Esophagus squamous epithelium (tissue), 5 donors: ENCODE data around the gene HLF. TPM values are rescaled to one million over a fixed set of nuclear protein-coding genes. Genes with fewer than 3 reads are reported as not detected.

ENCODE experiments used
- DNase-seq: peaks from one replicate; lab custom pipeline; 2025; lab: John Stamatoyannopoulos, UW
- H3K27ac ChIP-seq, 4 donors: fragments of 200-600 bp; sonication (generic); one replicate each; pipeline ENCODE4 v1.5.1; 2016 to 2019; ENCODE audit warnings: mild to moderate bottlenecking in 1 of 4
- H3K27me3 ChIP-seq, 4 donors: fragments of 200-600 bp; sonication (generic); 1 replicate in 3 of 4; 2 replicates in 1 of 4; pipeline versions ENCODE4 v1.5.1 to v1.6.0; 2017 to 2021; ENCODE audit warnings: antibody characterized with exemption in 1 of 4
- H3K36me3 ChIP-seq, 3 donors: fragments of 200-600 bp; sonication (generic); one replicate each; pipeline ENCODE4 v1.5.1; 2016 to 2019
- H3K4me1 ChIP-seq, 3 donors: fragments of 200-600 bp; sonication (generic); one replicate each; pipeline ENCODE4 v1.5.1; 2017 to 2019
- H3K4me3 ChIP-seq, 4 donors: fragments of 200-600 bp; sonication (generic); 1 replicate in 3 of 4; 2 replicates in 1 of 4; pipeline ENCODE4 v1.5.1; 2016 to 2019; ENCODE audit warnings: mild to moderate bottlenecking in 2 of 4, moderate library complexity in 1 of 4
- H3K9me3 ChIP-seq, 3 donors: fragments of 200-600 bp; sonication (generic); one replicate each; pipeline ENCODE4 v1.5.1; 2016 to 2019
- CTCF ChIP-seq, 6 experiments: fragments of 450-650 bp in 4 of 6; fragments of 200-600 bp in 2 of 6; sonication (generic) in 2 of 6; IDR thresholded peaks; one replicate each; pipeline ENCODE4 v1.5.1; 2016 to 2019; ENCODE audit warnings: antibody characterized with exemption in 6 of 6, mild to moderate bottlenecking in 4 of 6, moderate library complexity in 4 of 6
- POLR2A ChIP-seq, 4 donors: fragments of 450-650 bp; IDR thresholded peaks; one replicate each; pipeline ENCODE4 v1.6.1; 2017; ENCODE audit warnings: antibody characterized with exemption in 4 of 4, mild to moderate bottlenecking in 4 of 4, moderate library complexity in 3 of 4
- WGBS, 2 donors: methylation state at CpG; one replicate each; pipeline ENCODE4 v1.1.5; 2018; 5-methylcytosine and 5-hydroxymethylcytosine counted together
- intact Hi-C: fragments of 100-400 bp; cut with DNase I; formaldehyde crosslinking; loops from one replicate; pipeline ENCODE4 v1.15.0; 2022
- total RNA-seq, 4 donors: library from RNA; depleted of rRNA; stranded (reverse); fragments of >200 nt; gene quantifications; one replicate each; pipeline ENCODE4 v1.1.0, GENCODE V29; 2016
- donor health status: DM: yes; HTN: yes; CAD: no.

The HLF gene, protein sequence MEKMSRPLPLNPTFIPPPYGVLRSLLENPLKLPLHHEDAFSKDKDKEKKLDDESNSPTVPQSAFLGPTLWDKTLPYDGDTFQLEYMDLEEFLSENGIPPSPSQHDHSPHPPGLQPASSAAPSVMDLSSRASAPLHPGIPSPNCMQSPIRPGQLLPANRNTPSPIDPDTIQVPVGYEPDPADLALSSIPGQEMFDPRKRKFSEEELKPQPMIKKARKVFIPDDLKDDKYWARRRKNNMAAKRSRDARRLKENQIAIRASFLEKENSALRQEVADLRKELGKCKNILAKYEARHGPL
- total RNA-seq: 10 to 100 TPM in 3 of 4 donors, 1 to 10 TPM in 1; 7.7 to 55.1 (median 22.8) TPM

DNA sequence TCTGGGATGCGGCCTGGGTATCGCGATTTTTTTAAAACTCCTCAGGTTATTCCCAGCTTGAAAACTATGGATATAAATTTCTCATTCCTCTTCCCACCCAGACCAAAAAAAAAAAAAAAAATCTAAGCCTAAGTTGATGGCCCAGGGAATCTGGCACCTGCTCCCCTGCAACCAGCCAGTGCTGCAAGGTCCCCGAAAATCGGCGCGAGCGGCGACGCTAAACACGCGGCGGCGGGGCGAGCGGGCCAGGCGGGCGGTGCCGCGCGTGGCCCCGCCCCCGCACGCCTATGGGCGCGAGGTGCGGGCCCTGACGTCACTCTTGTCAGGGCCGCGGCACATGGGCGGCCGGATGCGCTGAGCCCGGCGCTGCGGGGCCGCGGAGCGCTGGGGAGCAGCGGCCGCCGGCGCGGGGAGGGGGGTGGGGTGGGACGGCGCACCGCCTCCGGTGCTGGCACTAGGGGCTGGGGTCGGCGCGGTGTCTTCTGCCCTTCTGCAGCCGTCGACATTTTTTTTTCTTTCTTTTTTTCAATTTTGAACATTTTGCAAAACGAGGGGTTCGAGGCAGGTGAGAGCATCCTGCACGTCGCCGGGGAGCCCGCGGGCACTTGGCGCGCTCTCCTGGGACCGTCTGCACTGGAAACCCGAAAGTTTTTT lies at the start of gene HLF:
Gene HLF (plus strand): TSS at position 316 of the 654 bp plus-strand sequence. CDS start 525 bp downstream, outside the sequence.
- no peak for DNase-seq
- Histone ChIP-seq H3K27ac (peak within 1 kb of the TSS; percentile 91 to 95 (median 93)), H3K4me1 (peaks cover 16 to 74% (median 24%) of the 10 kb centered on the region in 3 donors), H3K4me3 (peak within 1 kb of the TSS; percentile 65 to 78 (median 72)), H3K27me3 (peaks cover 0 to 7% (median 0%) of the 10 kb centered on the region in 4 donors), H3K36me3 (peaks cover 0 to 3% (median 0%) of the 10 kb centered on the region in 3 donors), H3K9me3 (no peaks in the 10 kb centered on the region)
- WGBS, 2 donors: 2 to 5% methylated on average over 25 to 40 of the region's 64 CpGs
- intact Hi-C loops: no loop called here
- TF ChIP-seq CTCF (IDR thresholded peaks at IDR 0.05): no peak
- peak in 3 of 4 donors; percentile 35 to 75 (median 73) for TF ChIP-seq POLR2A (IDR thresholded peaks at IDR 0.05)

GRCh38 chr17:55215711-55216110 lies 49.0 kb upstream of the HLF start:
- H3K27ac ChIP-seq: no peak overlapping the region
- H3K27me3 ChIP-seq: no peaks in the 10 kb centered on the region
- DNase-seq: no peak
- no peaks in the 10 kb centered on the region for H3K36me3 ChIP-seq
- no peak overlapping the region for H3K4me3 ChIP-seq
- TF ChIP-seq CTCF (IDR thresholded peaks at IDR 0.05) (no peak), POLR2A (IDR thresholded peaks at IDR 0.05) (no peak)
- intact Hi-C loops: no loop called here
- peaks cover 0 to 11% (median 3%) of the 10 kb centered on the region in 3 donors for H3K4me1 ChIP-seq
- WGBS, 2 donors: 57 to 79% methylated on average over 3 of the region's 3 CpGs
- H3K9me3 ChIP-seq: no peaks in the 10 kb centered on the region

- H3K4me3 ChIP-seq: no peak overlapping the region
- intact Hi-C loops: no loop called here
- no peaks in the 10 kb centered on the region for H3K27me3 ChIP-seq
- no peak for DNase-seq
- TF ChIP-seq POLR2A (IDR thresholded peaks at IDR 0.05): no peak
- TF ChIP-seq CTCF (IDR thresholded peaks at IDR 0.05): no peak
- peak overlapping the region in 2 of 4 donors; percentile 38 to 57 for H3K27ac ChIP-seq
- 17 to 22% methylated on average over 3 of the region's 3 CpGs for WGBS, 2 donors
- no peaks in the 10 kb centered on the region for H3K36me3 ChIP-seq
- peaks cover 0 to 11% (median 3%) of the 10 kb centered on the region in 3 donors for H3K4me1 ChIP-seq
- H3K9me3 ChIP-seq: no peaks in the 10 kb centered on the region
Observed at GRCh38 chr17:55216888-55217287, 47.9 kb upstream of the HLF start.

DNA sequence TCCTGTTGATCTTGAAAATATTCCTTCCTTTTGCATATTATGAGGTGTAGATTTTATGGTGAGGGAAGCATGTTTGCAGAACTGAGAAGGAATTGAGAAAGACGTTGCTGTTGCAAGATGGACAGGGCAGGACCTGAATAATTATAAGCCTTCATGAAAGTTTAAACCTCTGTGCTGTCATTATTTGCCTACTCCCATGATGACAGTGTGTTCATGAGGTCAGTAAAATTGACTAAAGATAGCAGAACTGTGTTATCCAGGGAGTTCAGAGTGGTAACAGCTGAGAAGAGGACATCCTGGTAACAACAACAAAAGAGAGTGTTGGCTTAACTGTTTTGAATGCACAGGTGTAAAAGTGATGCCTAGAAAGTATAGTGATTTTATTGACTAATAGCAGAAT lies 45.3 kb upstream of the HLF start:
- Histone ChIP-seq H3K4me1 (peaks cover 0 to 11% (median 3%) of the 10 kb centered on the region in 3 donors), H3K9me3 (no peaks in the 10 kb centered on the region), H3K4me3 (no peak overlapping the region), H3K36me3 (no peaks in the 10 kb centered on the region), H3K27me3 (no peaks in the 10 kb centered on the region), H3K27ac (no peak overlapping the region)
- TF ChIP-seq CTCF (IDR thresholded peaks at IDR 0.05) (no peak), POLR2A (IDR thresholded peaks at IDR 0.05) (no peak)
- WGBS, 2 donors: 43 to 60% methylated on average over 1 of the region's 1 CpG
- intact Hi-C loops: no loop called here
- DNase-seq: no peak

DNA sequence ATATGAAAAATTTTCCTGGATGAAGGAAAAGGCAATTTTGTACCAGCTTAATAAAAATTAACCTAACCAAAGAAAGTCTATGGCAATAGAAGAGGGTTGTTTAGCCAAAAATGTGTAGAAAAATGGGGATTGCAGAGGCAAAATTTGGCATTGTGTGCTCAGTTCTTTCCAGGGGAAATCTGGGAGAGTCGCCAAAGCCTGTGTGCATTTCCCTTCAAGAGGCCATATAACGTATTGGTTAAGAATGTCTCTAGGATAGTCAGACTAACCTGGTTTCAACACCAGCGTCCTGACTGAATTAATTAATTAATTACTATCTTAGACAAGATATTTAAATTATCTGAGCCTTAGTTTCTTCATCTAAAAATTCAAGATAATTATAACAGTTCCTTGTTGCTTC lies 44.8 kb upstream of the HLF start:
- DNase-seq: no peak
- H3K9me3 ChIP-seq: no peaks in the 10 kb centered on the region
- intact Hi-C loops: no loop called here
- H3K27ac ChIP-seq: no peak overlapping the region
- no peak for TF ChIP-seq POLR2A (IDR thresholded peaks at IDR 0.05)
- TF ChIP-seq CTCF (IDR thresholded peaks at IDR 0.05): no peak
- peaks cover 0 to 11% (median 3%) of the 10 kb centered on the region in 3 donors for H3K4me1 ChIP-seq
- H3K36me3 ChIP-seq: no peaks in the 10 kb centered on the region
- H3K27me3 ChIP-seq: no peaks in the 10 kb centered on the region
- no peak overlapping the region for H3K4me3 ChIP-seq
- 42 to 45% methylated on average over 3 of the region's 3 CpGs for WGBS, 2 donors
